ENCODE data around the gene CLBA1.

DNA sequence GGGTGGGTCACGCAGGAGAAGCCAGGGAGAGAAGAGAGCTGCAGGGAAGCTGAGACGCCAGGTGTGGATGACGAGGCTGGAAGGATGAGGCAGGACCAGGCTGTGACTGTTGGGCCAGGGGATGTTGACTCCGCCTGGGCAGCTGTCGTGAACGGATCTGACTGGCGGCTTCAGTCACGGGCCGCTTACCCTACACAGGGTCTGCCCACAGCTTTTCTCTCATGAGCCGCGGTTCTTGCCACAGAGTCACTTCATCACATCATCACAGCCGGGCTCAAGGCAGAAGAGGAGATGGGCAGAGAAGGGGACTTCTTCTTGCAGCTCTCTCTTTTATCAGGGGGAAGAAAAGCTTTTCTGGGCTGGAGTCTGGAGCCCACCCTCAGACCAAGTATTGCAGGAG, 7.7 kb downstream of the CLBA1 start:
- TF ChIP-seq POLR2A (IDR thresholded peaks at IDR 0.05) (no peak), POLR2AphosphoS5 (IDR thresholded peaks at IDR 0.05) (no peak)
- TF ChIP-seq, protein P1, sequence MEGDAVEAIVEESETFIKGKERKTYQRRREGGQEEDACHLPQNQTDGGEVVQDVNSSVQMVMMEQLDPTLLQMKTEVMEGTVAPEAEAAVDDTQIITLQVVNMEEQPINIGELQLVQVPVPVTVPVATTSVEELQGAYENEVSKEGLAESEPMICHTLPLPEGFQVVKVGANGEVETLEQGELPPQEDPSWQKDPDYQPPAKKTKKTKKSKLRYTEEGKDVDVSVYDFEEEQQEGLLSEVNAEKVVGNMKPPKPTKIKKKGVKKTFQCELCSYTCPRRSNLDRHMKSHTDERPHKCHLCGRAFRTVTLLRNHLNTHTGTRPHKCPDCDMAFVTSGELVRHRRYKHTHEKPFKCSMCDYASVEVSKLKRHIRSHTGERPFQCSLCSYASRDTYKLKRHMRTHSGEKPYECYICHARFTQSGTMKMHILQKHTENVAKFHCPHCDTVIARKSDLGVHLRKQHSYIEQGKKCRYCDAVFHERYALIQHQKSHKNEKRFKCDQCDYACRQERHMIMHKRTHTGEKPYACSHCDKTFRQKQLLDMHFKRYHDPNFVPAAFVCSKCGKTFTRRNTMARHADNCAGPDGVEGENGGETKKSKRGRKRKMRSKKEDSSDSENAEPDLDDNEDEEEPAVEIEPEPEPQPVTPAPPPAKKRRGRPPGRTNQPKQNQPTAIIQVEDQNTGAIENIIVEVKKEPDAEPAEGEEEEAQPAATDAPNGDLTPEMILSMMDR (IDR thresholded peaks at IDR 0.05), result no peak
